ENCODE measurements around the gene CAMTA1.

GRCh38 chr1:7732331-7732730 lies 947.1 kb downstream of the CAMTA1 start:
- TF ChIP-seq, protein P1, sequence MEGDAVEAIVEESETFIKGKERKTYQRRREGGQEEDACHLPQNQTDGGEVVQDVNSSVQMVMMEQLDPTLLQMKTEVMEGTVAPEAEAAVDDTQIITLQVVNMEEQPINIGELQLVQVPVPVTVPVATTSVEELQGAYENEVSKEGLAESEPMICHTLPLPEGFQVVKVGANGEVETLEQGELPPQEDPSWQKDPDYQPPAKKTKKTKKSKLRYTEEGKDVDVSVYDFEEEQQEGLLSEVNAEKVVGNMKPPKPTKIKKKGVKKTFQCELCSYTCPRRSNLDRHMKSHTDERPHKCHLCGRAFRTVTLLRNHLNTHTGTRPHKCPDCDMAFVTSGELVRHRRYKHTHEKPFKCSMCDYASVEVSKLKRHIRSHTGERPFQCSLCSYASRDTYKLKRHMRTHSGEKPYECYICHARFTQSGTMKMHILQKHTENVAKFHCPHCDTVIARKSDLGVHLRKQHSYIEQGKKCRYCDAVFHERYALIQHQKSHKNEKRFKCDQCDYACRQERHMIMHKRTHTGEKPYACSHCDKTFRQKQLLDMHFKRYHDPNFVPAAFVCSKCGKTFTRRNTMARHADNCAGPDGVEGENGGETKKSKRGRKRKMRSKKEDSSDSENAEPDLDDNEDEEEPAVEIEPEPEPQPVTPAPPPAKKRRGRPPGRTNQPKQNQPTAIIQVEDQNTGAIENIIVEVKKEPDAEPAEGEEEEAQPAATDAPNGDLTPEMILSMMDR (IDR thresholded peaks at IDR 0.05; ENCODE audit: insufficient read depth, low read depth, low read length): no peak
- no peak for TF ChIP-seq EZH2 (IDR thresholded peaks at IDR 0.05; ENCODE audit: insufficient read depth, low read length)

Measured in astrocyte (in vitro differentiated cells and primary cell).